K562 (cell line): ENCODE results near the gene MKLN1. TPM values are rescaled to one million over a fixed set of nuclear protein-coding genes. Genes with fewer than 3 reads are reported as not detected.

Experiments
- ARNT ChIP-seq, 2 experiments: fragments of 450-650 bp; IDR thresholded peaks; 2 replicates each; pipeline ENCODE4 v1.6.1; 2016; ENCODE audit warnings: mild to moderate bottlenecking in 1 of 2
- ASH1L ChIP-seq: fragments of 450-650 bp; IDR thresholded peaks from 2 replicates; pipeline ENCODE4 v1.6.1; 2018; ENCODE audit warnings: borderline replicate concordance, mild to moderate bottlenecking, low read depth; ENCODE audit not compliant: partially characterized antibody
- BRF1 ChIP-seq: IDR thresholded peaks from 3 replicates; pipeline ENCODE4 v1.6.1; 2011; ENCODE audit warnings: borderline replicate concordance, mild to moderate bottlenecking; ENCODE audit not compliant: insufficient read length; ENCODE audit errors: extremely low read depth
- CCAR2 ChIP-seq: fragments of 200-400 bp; formaldehyde crosslinking; IDR thresholded peaks from 2 replicates; pipeline ENCODE4 v1.6.1; 2017; ENCODE audit warnings: mild to moderate bottlenecking, low read depth, low read length
- HDAC8 ChIP-seq: fragments of 450-650 bp; IDR thresholded peaks from 2 replicates; pipeline ENCODE4 v1.6.1; 2016; ENCODE audit warnings: mild to moderate bottlenecking, missing genetic modification characterization, moderate library complexity, missing compliant biosample characterization
- MLX ChIP-seq, 2 experiments: fragments of 450-650 bp in 1 of 2; sonication (generic) in 1 of 2; formaldehyde crosslinking; conservative IDR thresholded peaks; 2 replicates each; pipeline versions ENCODE4 v1.4.0 to v1.8.1; 2020 to 2022; ENCODE audit warnings: mild to moderate bottlenecking in 1 of 2, missing genetic modification reagents in 1 of 2
- NCOR1 ChIP-seq: fragments of 450-650 bp; IDR thresholded peaks from 2 replicates; pipeline ENCODE4 v1.6.1; 2016; ENCODE audit warnings: mild to moderate bottlenecking, moderate library complexity
- RHOXF2B ChIP-seq: fragments of 250-450 bp; sonication (Bioruptor Pico); conservative IDR thresholded peaks from 2 replicates; pipeline ENCODE4 v1.5.1; 2021
- RUNX1 ChIP-seq: sonication (generic); IDR thresholded peaks from 2 replicates; pipeline ENCODE4 v1.6.1; 2016; ENCODE audit warnings: antibody characterized with exemption, low read depth
- SAP30 ChIP-seq: fragments of 200-600 bp; sonication (generic); IDR thresholded peaks from 2 replicates; pipeline ENCODE4 v1.6.1; 2012; ENCODE audit warnings: borderline replicate concordance, low read depth, mild to moderate bottlenecking, moderate library complexity, low read length, control low read depth, inconsistent platforms; ENCODE audit not compliant: insufficient read depth, poor library complexity, severe bottlenecking
- SLC30A9 ChIP-seq: fragments of 250-450 bp; sonication (Bioruptor Pico); IDR thresholded peaks from 2 replicates; pipeline ENCODE4 v1.8.0; 2022; ENCODE audit warnings: mild to moderate bottlenecking, moderate library complexity
- ZNF165 ChIP-seq: fragments of 250-450 bp; sonication (Bioruptor Pico); IDR thresholded peaks from 2 replicates; pipeline ENCODE4 v1.4.0; 2020; ENCODE audit warnings: borderline replicate concordance
- ZNF274 ChIP-seq: IDR thresholded peaks from 2 replicates; pipeline ENCODE4 v1.6.1; 2011; ENCODE audit warnings: low read depth, mild to moderate bottlenecking, low read length, moderate library complexity, borderline replicate concordance
- ZNF354B ChIP-seq: fragments of 250-450 bp; sonication (Bioruptor Pico); IDR thresholded peaks from 2 replicates; pipeline ENCODE4 v1.4.0; 2020
- ZNF408 ChIP-seq: fragments of 250-450 bp; sonication (Bioruptor Pico); IDR thresholded peaks from 2 replicates; pipeline ENCODE4 v1.4.0; 2020; ENCODE audit warnings: low read depth, mild to moderate bottlenecking, moderate library complexity
- ZNF431 ChIP-seq: sonication (generic); formaldehyde crosslinking; IDR thresholded peaks from 2 replicates; pipeline ENCODE4 v1.8.0; 2022; ENCODE audit warnings: mild to moderate bottlenecking, missing genetic modification reagents
- ZNF511 ChIP-seq: sonication (generic); formaldehyde crosslinking; IDR thresholded peaks from 2 replicates; pipeline ENCODE4 v1.8.0; 2022; ENCODE audit warnings: mild to moderate bottlenecking, missing genetic modification reagents
- ZNF766 ChIP-seq: fragments of 200-800 bp; sonication (Bioruptor generic); conservative IDR thresholded peaks from 2 replicates; pipeline ENCODE4 v1.6.1; 2016; ENCODE audit warnings: missing genetic modification characterization, missing compliant biosample characterization
- ZZZ3 ChIP-seq: fragments of 450-650 bp; IDR thresholded peaks from 2 replicates; pipeline ENCODE4 v1.6.1; 2016; ENCODE audit warnings: antibody characterized with exemption, mild to moderate bottlenecking, moderate library complexity
- polyA plus RNA-seq, 8 experiments: library from polyadenylated mRNA; depleted of rRNA in 4 of 8; stranded (reverse) in 5 of 8; unstranded in 3 of 8; fragments of >200 nt; fragmentation: Nextera tagmentation in 2 of 8; fragmentation: Illumina TruSeq in 1 of 8; extraction: Ambion mirVana in 2 of 8; extraction: Trizol in 1 of 8; gene quantifications; 2 replicates each; pipeline versions ENCODE4 v1.2.1 to v1.2.3, GENCODE V29; 2011 to 2014; ENCODE audit warnings: inconsistent platforms in 1 of 8, missing spikeins in 1 of 8
- total RNA-seq, 7 experiments: library from RNA; depleted of rRNA in 6 of 7; stranded (reverse); fragments of >200 nt in 6 of 7; fragmentation: Illumina TruSeq in 2 of 7; extraction: Trizol in 2 of 7; gene quantifications; 2 replicates each; pipeline versions ENCODE4 v1.2.1 to v1.2.3, GENCODE V29; 2011 to 2021; ENCODE audit warnings: low replicate concordance in 1 of 7
- TF ChIP-seq, protein P1 (sequence below): IDR thresholded peaks from 3 replicates; pipeline ENCODE4 v1.6.1; 2011; ENCODE audit warnings: borderline replicate concordance, mild to moderate bottlenecking; ENCODE audit not compliant: insufficient read length, insufficient read depth

MKLN1 gene
- total and polyA plus RNA-seq, 9 of the 15 experiments (the other 6 are each of a cell fraction or from before 2014, with no cell fraction given) = 18.6 to 80.4 (median 56.0) TPM

- TF ChIP-seq ZNF766 = no peak
- no peak for TF ChIP-seq ZNF165
- no peak for TF ChIP-seq RUNX1
- no peak for TF ChIP-seq BRF1
- TF ChIP-seq ARNT (IDR thresholded peaks at IDR 0.05) = 0 out of 4 replicates have a peak, but pooled peaks of 1 of the 2 experiments have one; percentile 31
- TF ChIP-seq SLC30A9 = no peak
- TF ChIP-seq SAP30 = no peak
- no peak for TF ChIP-seq ZNF511 (CRISPR knock-in tag)
- TF ChIP-seq MLX (CRISPR knock-in tag; conservative IDR thresholded peaks at IDR 0.05) = no peak
- TF ChIP-seq CCAR2 = no peak
- TF ChIP-seq ZNF274 = no peak
- TF ChIP-seq ZNF354B (CRISPR knock-in tag) = no peak
- no peak for TF ChIP-seq RHOXF2B (CRISPR knock-in tag)
- peak; percentile 17 for TF ChIP-seq ASH1L
- TF ChIP-seq ZNF408 = no peak
- TF ChIP-seq ZZZ3 = no peak
- TF ChIP-seq, protein P1, sequence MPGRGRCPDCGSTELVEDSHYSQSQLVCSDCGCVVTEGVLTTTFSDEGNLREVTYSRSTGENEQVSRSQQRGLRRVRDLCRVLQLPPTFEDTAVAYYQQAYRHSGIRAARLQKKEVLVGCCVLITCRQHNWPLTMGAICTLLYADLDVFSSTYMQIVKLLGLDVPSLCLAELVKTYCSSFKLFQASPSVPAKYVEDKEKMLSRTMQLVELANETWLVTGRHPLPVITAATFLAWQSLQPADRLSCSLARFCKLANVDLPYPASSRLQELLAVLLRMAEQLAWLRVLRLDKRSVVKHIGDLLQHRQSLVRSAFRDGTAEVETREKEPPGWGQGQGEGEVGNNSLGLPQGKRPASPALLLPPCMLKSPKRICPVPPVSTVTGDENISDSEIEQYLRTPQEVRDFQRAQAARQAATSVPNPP = no peak
- TF ChIP-seq HDAC8 (tag) = no peak
- no peak for TF ChIP-seq NCOR1
- TF ChIP-seq ZNF431 = no peak
These were observed 44.9 kb downstream of the MKLN1 start (continued) for GRCh38 chr7:131372554-131372953.
